ENCODE data around the gene RFX2. TPM values are rescaled to one million over a fixed set of nuclear protein-coding genes. Genes with fewer than 3 reads are reported as not detected.

The RFX2 gene
- total and polyA plus RNA-seq, 3 experiments from 2014 or later: 1.5 to 4.9 (median 4.2) TPM

- no peaks in the 10 kb centered on the region for H3K9me3 Mint-ChIP-seq
- ChIA-PET POLR2A (no interaction called here), CTCF (interaction anchor here (3.8 kb wide), 1 partner anchor 20 kb away, joined by 13 read pairs; no protein-coding TSS in a partner anchor)
- H3K27me3 ChIP-seq (ENCODE audit: insufficient read depth, low read length, poor library complexity, severe bottlenecking): no peaks in the 10 kb centered on the region
- no peaks in the 10 kb centered on the region for H3K9me3 ChIP-seq (ENCODE audit: low read length)
- H3K4me1 Mint-ChIP-seq: peaks cover 67 to 86% (median 70%) of the 10 kb centered on the region in 3 donors
- no peak overlapping the region for H3K27ac ChIP-seq (ENCODE audit: low read depth, low read length)
- peaks cover 0 to 1% of the 10 kb centered on the region in 2 donors for H3K27me3 Mint-ChIP-seq
- peak overlapping the region in 2 of 7 donors; percentile 37 to 59 for H3K4me3 Mint-ChIP-seq
- H3K36me3 Mint-ChIP-seq: peaks cover 3 to 49% (median 5%) of the 10 kb centered on the region in 3 donors
- H3K27ac Mint-ChIP-seq: peak overlapping the region in 7 of 8 donors; percentile 68 to 88 (median 83)
- no peak for DNase-seq
- H3K4me3 ChIP-seq (ENCODE audit: low read length): no peak overlapping the region
- peaks cover 65% of the 10 kb centered on the region for H3K4me1 ChIP-seq (ENCODE audit: insufficient read depth, low read length)
- peaks cover 6% of the 10 kb centered on the region for H3K36me3 ChIP-seq (ENCODE audit: insufficient read depth, low read length)
Observed at GRCh38 chr19:5947435-5947834, 162.9 kb downstream of the RFX2 start.

DNA sequence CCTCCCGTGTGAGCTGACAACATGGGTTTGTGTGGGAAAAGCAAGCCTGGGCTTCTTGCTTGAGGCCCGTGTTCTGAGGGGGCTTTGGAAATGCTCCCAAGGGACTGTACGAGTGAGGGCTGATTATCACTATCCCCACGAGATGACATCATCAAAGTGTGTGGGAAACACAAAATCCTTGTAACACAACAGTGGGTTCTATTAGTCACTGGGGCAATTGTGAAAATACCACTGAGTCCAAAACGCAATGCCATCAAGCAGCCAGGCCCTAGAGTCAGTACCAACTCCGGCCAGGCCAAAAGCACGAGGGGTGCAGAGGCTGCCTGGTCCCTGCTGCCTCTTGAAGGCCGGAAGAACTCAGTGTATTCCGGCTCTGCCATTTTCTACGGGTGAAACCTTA, 166.7 kb downstream of the RFX2 start:
- H3K9me3 Mint-ChIP-seq: no peaks in the 10 kb centered on the region
- DNase-seq: no peak
- H3K4me1 Mint-ChIP-seq: peaks cover 32 to 51% (median 34%) of the 10 kb centered on the region in 3 donors
- H3K4me3 ChIP-seq (ENCODE audit: low read length): no peak overlapping the region
- H3K9me3 ChIP-seq (ENCODE audit: low read length): no peaks in the 10 kb centered on the region
- peaks cover 26% of the 10 kb centered on the region for H3K36me3 ChIP-seq (ENCODE audit: insufficient read depth, low read length)
- H3K27me3 Mint-ChIP-seq: no peaks in the 10 kb centered on the region
- no peaks in the 10 kb centered on the region for H3K27me3 ChIP-seq (ENCODE audit: insufficient read depth, low read length, poor library complexity, severe bottlenecking)
- no peak overlapping the region for H3K27ac ChIP-seq (ENCODE audit: low read depth, low read length)
- ChIA-PET POLR2A (no interaction called here), CTCF (no interaction called here)
- H3K4me1 ChIP-seq (ENCODE audit: insufficient read depth, low read length): peaks cover 27% of the 10 kb centered on the region
- no peak overlapping the region for H3K4me3 Mint-ChIP-seq
- H3K27ac Mint-ChIP-seq: peak overlapping the region in 2 of 8 donors; percentile 47 to 81
- peaks cover 5 to 64% (median 5%) of the 10 kb centered on the region in 3 donors for H3K36me3 Mint-ChIP-seq

Other genes starting within 250 kb of the RFX2 start
- not detected for gene FUT5, start 240.0 kb downstream of the RFX2 start, total RNA-seq
- gene FUT5, start 240.0 kb downstream of the RFX2 start, polyA plus RNA-seq: not detected
- 100 to 1,000 TPM; 216 to 232 TPM for gene NDUFA11, start 206.7 kb downstream of the RFX2 start, total RNA-seq
- gene NDUFA11, start 206.7 kb downstream of the RFX2 start, polyA plus RNA-seq: 399 TPM
- 1 to 10 TPM; 4.0 to 4.1 TPM for gene VMAC, start 205.6 kb downstream of the RFX2 start, total RNA-seq
- 6.3 TPM for gene VMAC, start 205.6 kb downstream of the RFX2 start, polyA plus RNA-seq
- 1 to 10 TPM; 5.3 to 7.3 TPM for gene CAPS, start 196.2 kb downstream of the RFX2 start, total RNA-seq
- 2.7 TPM for gene CAPS, start 196.2 kb downstream of the RFX2 start, polyA plus RNA-seq
- gene RANBP3, start 132.4 kb downstream of the RFX2 start, total RNA-seq: 10 to 100 TPM; 94.8 to 97.6 TPM
- gene RANBP3, start 132.4 kb downstream of the RFX2 start, polyA plus RNA-seq: 9.7 TPM
- not detected for gene ACSBG2, start 25.2 kb upstream of the RFX2 start, total RNA-seq
- not detected for gene ACSBG2, start 25.2 kb upstream of the RFX2 start, polyA plus RNA-seq
- 10 to 100 TPM; 63.9 to 64.2 TPM for gene MLLT1, start 169.5 kb upstream of the RFX2 start, total RNA-seq
- gene MLLT1, start 169.5 kb upstream of the RFX2 start, polyA plus RNA-seq: 2.5 TPM
- not detected for gene ACER1, start 223.1 kb upstream of the RFX2 start, total RNA-seq
- gene ACER1, start 223.1 kb upstream of the RFX2 start, polyA plus RNA-seq: 2.4 TPM